Measurements from ENCODE around the gene TRIM40.

The TRIM40 gene

GRCh38 chr6:30149234-30149633, 13.3 kb downstream of the TRIM40 start:
- DNase-seq (ENCODE audit: low spot score), result no peak

DNA sequence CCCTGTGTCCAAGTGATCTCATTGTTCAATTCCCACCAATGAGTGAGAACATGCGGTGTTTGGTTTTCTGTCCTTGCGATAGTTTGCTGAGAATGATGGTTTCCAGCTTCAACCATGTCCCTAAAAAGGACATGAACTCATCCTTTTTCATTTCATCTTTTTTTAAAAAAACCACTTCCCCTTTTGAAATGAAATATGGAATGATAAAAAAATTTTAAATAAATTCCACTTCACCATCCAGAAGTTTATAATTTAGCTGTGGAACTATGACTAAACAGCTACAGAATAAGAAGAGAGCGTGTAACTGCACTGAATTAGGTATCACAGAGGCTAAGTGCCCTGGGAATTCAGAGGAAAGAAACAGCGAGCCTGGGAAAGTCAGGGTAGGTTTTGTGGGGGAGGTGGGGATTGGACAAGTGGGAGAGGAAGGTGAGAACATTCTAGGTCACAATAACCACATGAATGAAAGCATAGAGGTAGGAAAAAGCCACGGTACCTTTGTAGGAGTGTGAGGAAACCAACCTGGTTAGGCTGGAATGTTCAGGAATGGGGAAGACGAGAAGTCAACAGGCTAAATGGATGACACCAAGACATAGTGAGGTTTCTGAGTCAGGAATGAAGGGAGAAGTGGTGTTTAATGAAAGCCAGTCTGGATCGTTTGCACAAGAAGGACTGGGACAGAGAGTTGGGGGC, 14.1 kb downstream of the TRIM40 start:
- DNase-seq (ENCODE audit: low spot score), result no peak

- DNase-seq (ENCODE audit: low spot score), result no peak
Measured at GRCh38 chr6:30150671-30151395, 14.9 kb downstream of the TRIM40 start.

- no peak for DNase-seq (ENCODE audit: low spot score)
Measured at GRCh38 chr6:30151580-30151979, 15.6 kb downstream of the TRIM40 start.

DNA sequence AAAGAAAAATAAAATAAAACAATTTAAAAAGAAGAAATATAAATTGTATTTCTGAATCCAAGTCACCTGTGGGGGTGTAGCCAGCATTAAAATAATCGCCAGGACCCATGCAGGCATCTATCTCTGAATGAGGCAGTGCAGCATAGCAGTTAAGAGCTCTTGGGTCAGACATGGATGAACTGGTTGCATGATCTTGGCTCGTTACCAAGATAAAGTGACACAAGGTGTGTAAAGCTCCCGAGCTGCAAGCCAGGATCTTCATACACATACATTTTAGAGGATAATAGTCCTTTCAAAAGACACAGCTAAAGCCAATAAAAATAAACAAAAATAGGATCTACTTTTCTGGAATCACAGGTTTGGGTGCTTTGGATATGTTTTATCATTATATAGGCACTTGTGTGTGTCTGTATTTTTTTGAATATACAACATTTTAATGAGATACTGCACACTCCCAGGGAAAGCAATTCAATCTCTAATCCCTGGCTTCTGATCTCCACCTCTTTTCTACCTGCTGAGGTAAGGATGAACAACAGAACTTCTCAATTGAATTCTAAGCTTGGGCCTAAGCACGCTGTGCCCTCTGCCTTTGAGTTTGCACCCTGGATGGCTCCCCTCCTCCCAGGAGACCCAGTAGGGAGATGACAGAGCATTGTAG, 16.2 kb downstream of the TRIM40 start:
- DNase-seq (ENCODE audit: low spot score), result no peak

DNA sequence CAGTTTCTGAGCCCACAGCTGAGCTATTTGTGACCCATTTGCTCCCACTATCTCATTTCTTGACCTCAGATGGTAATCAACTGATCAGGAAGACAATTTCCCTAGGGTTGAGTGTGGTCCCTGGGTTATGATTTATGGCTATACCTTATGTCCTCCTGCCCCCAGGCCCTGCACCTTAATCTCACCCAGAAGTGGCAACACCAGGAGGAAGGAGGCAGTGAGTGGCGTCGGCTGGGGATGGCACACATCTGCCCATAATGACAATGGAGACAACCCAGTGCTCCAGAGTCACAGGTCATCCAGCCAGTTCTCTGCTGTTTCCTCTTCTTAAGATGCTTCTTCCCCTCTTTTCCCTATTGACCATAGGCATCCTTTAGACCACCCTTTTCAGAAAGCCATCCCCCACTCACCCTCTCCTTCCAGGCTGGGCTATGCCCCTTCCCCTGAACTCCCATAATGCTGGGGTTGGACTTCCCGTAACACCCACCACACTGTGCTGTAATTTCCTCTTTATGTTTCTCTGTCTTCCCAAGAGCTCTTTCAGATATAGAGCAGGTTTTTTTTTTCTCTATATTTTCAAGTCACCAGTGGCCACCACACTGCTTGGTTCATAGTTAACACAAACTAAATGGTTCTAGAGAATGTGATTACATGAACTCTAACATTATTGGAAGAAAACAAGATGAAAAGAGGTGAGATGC, 17.1 kb downstream of the TRIM40 start:
- DNase-seq (ENCODE audit: low spot score), result no peak

GRCh38 chr6:30154061-30154460, 18.1 kb downstream of the TRIM40 start:
- no peak for DNase-seq (ENCODE audit: low spot score)

GRCh38 chr6:30154709-30155519, 19.0 kb downstream of the TRIM40 start:
- no peak for DNase-seq (ENCODE audit: low spot score)

- no peak for DNase-seq (ENCODE audit: low spot score)
Measured at GRCh38 chr6:30155520-30156261, 19.8 kb downstream of the TRIM40 start.

DNA sequence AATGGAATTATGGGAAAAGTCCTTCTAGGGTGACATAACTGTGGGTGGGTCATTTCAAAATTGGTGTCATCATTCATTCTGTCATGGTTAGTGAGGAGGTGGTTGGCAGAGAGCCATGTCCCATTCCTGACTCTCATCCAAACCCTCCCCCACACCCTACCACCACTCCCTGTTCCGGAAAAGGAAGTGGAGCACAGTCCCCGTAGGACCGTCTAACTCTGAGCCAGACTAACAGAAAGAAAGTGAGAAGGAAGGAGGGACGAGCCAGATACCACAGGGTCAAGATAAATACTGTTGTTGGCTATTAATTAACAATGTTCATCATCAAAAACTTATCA, 20.3 kb downstream of the TRIM40 start:
- no peak for DNase-seq (ENCODE audit: low spot score)

GRCh38 chr6:30156774-30157173, 20.8 kb downstream of the TRIM40 start:
- DNase-seq (ENCODE audit: low spot score), result no peak

DNA sequence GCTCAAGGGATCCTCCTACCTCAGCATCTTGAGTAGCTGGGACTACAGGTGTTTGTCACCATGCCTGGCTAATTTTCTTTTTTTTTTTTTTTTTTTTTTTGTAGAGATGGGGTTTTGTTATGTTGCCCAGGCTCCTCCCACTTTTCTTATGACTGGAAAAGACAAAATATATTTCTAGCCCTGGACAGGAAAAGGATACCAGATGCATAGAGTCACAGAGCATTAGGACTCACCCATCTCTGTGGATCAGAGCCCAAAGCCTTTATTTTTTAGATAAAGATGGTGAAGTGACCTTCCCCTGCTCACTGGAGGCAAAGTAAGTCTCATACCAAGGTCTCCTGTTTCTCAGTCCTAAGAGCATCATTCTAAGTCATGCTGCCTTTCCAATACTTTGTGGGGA, 21.6 kb downstream of the TRIM40 start:
- DNase-seq (ENCODE audit: low spot score), result no peak

DNA sequence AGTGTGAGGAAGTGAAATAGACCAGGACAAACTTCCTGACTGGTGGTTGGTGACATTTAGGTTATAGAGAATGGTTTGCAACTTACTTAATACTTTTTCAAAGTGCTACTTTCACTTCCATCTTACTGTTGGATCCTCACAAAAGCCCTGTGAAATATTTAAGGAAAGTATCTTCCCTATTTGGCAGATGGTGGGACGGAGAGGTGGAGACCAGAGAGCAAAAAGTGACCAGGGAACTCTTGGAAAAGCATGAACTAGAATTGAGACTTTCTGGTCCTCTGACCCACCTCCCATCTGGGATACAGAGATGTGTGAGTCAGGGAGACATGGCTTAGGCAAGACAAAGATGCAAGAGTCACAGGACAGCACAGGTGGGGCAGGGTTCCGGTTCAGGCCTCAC, 22.1 kb downstream of the TRIM40 start:
- no peak for DNase-seq (ENCODE audit: low spot score)

DNA sequence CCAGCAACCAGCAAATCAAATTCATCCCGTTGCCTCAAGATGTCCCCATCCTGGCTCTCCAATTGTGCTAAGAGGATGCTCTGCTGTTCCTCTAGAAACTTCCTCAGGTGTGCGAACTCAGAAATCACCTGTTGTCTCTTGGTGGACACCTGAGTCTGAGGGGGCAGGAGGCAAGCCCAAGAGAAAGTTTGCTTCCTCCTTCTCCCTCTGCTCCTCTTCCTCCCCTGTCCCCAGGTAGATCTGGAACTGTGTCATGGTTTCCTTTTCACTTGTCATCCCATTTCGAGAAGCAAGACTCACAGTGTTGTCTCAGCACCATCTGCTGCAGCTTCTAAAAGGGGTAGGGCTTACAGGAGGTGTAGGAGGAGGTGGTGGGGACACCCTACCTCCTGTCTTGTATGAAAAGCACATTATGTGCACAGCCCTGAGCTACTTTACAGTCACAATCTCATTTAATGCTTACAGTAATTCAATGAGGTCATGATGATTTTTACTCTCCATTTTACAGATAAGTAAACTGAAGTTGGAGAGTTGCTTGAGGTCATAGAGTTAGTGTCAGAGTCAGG, 22.6 kb downstream of the TRIM40 start:
- no peak for DNase-seq (ENCODE audit: low spot score)

- DNase-seq (ENCODE audit: low spot score), result no peak
Measured at GRCh38 chr6:30160008-30160784, 24.3 kb downstream of the TRIM40 start.

GRCh38 chr6:30160785-30161531, 25.0 kb downstream of the TRIM40 start, which contains the start of gene TRIM10:
TRIM10 (minus strand) TSS chr6:30161211; CDS start chr6:30160858, 353 bp downstream.
- no peak for DNase-seq (ENCODE audit: low spot score)

DNA sequence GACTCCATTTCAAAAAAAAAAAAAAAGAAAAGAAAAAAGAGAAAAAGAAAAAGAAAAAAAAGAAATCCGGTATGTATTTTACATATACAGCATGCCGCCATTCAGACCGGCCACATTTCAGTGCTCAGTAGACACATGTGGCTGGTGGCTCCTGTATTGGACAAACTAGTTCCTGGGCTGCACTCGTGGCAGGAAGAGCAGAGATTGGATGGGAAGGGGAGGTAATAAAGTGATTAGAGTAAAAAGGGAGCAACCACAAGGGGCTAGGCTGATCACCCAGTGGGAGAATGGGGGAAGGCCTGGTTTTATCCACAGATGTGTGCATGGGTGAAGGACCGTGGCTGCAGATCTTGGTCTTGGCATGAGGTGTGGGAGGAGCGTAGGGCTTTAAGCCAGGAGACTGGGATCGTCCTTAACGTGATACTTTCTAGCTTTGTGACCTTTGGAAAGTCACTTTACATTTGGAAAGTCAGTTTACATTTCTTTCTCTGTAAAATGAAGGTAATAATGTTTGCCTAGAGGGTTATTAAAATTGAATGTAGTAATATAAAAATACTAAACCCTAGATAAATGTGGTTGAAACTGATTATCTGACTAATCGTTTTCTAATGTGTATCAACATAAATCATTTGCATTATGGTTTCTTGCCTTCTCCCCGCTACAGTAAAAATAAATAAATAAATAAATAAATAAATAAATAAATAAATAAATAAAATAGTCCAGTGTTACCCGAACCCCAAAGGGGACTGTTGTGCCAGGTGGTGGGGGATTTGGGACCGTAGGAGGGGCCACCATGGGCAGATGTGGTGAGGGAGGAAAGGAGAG, 26.5 kb downstream of the TRIM40 start:
- DNase-seq (ENCODE audit: low spot score), result no peak
